ENCODE data around the gene GPR17.

The GPR17 gene

GRCh38 chr2:127701193-127701650, 55.3 kb downstream of the GPR17 start, which contains the start of gene SFT2D3:
Gene SFT2D3, plus strand, starts transcription at chr2:127701497. Its CDS starts 32 bp downstream, at chr2:127701529.
- peaks cover 11% of the 10 kb centered on the region for H3K36me3 ChIP-seq
- no peaks in the 10 kb centered on the region for H3K27me3 ChIP-seq
- no peak for TF ChIP-seq CTCF (IDR thresholded peaks at IDR 0.05)
- H3K4me1 ChIP-seq (ENCODE audit: control insufficient read depth in 1 of 2, insufficient read depth in 1 of 2, low read depth in 1 of 2, low read length in 1 of 2): peaks cover 28 to 30% of the 10 kb centered on the region in 2 experiments
- H3K9me3 ChIP-seq: no peaks in the 10 kb centered on the region
- peak within 1 kb of the TSS; percentile 61 to 84 for H3K4me3 ChIP-seq (ENCODE audit: low read depth in 1 of 2, low read length in 1 of 2)
- peak within 1 kb of the TSS; percentile 97 for H3K27ac ChIP-seq

GRCh38 chr2:127701651-127702394, 55.9 kb downstream of the GPR17 start:
- Histone ChIP-seq H3K27ac (peak overlapping the region; percentile 97), H3K4me1 (ENCODE audit: control insufficient read depth in 1 of 2, insufficient read depth in 1 of 2, low read depth in 1 of 2, low read length in 1 of 2) (peaks cover 28 to 30% of the 10 kb centered on the region in 2 experiments), H3K36me3 (peaks cover 17% of the 10 kb centered on the region), H3K4me3 (ENCODE audit: low read depth in 1 of 2, low read length in 1 of 2) (peak overlapping the region; percentile 61 to 84), H3K27me3 (no peaks in the 10 kb centered on the region), H3K9me3 (no peaks in the 10 kb centered on the region)
- peak; percentile 82 for TF ChIP-seq CTCF (IDR thresholded peaks at IDR 0.05)
